Ovary (tissue), 3 donors: Measurements from ENCODE around the gene SLC39A7.

ENCODE experiments used
- CTCF ChIP-seq, 3 donors: fragments of 450-650 bp in 2 of 3; fragments of 200-600 bp in 1 of 3; IDR thresholded peaks; one replicate each; pipeline versions ENCODE4 v1.5.1 to v1.8.0; 2016 to 2022; ENCODE audit warnings: antibody characterized with exemption in 3 of 3, mild to moderate bottlenecking in 1 of 3
- POLR2A ChIP-seq: fragments of 450-650 bp; IDR thresholded peaks from one replicate; pipeline ENCODE4 v1.6.1; 2017; ENCODE audit warnings: antibody characterized with exemption, mild to moderate bottlenecking, moderate library complexity
- donor health status: DM: no; HTN: no; CAD: no.

- TF ChIP-seq CTCF (IDR thresholded peaks at IDR 0.05) = no peak
- no peak for TF ChIP-seq POLR2A
Measured at GRCh38 chr6:33215271-33216116, 14.8 kb downstream of the SLC39A7 start.
